Gastrocnemius medialis (tissue), 4 donors: ENCODE data around the gene XXYLT1. TPM values are rescaled to one million over a fixed set of nuclear protein-coding genes. Genes with fewer than 3 reads are reported as not detected.
A peak's percentile ranks its signal among the peaks of the same experiment; 100 is the strongest.

Experiments
- ATAC-seq, 2 donors: fragments of 150-250 bp; one replicate each; pipeline ENCODE4 v1.9.1; 2016
- DNase-seq, 2 donors: peaks; one replicate each; pipeline ENCODE4 v3.0.0-alpha.2; 2019
- H3K27ac ChIP-seq, 4 donors: fragments of 200-600 bp; sonication (generic); 1 replicate in 1 of 4; 2 replicates in 3 of 4; pipeline ENCODE4 v1.5.1; 2016 to 2018; ENCODE audit warnings: mild to moderate bottlenecking in 2 of 4, moderate library complexity in 1 of 4
- H3K27me3 ChIP-seq, 3 donors: fragments of 200-600 bp; sonication (generic) in 2 of 3; 1 replicate in 1 of 3; 2 replicates in 2 of 3; pipeline versions ENCODE4 v1.5.1 to v1.6.0; 2016 to 2019; ENCODE audit warnings: mild to moderate bottlenecking in 1 of 3, moderate library complexity in 1 of 3
- H3K36me3 ChIP-seq, 2 donors: fragments of 200-600 bp; sonication (generic) in 1 of 2; one replicate each; pipeline ENCODE4 v1.5.1; 2017 to 2018
- H3K4me1 ChIP-seq, 2 donors: fragments of 200-600 bp; sonication (generic) in 1 of 2; one replicate each; pipeline ENCODE4 v1.5.1; 2016 to 2017; ENCODE audit warnings: mild to moderate bottlenecking in 2 of 2
- H3K4me3 ChIP-seq, 4 donors: fragments of 200-600 bp; sonication (generic) in 3 of 4; 1 replicate in 1 of 4; 2 replicates in 3 of 4; pipeline ENCODE4 v1.5.1; 2016 to 2019; ENCODE audit warnings: mild to moderate bottlenecking in 2 of 4
- H3K9me3 ChIP-seq, 3 donors: fragments of 200-600 bp; sonication (generic) in 2 of 3; 1 replicate in 1 of 3; 2 replicates in 2 of 3; pipeline ENCODE4 v1.5.1; 2016 to 2019
- CTCF ChIP-seq, 5 experiments: fragments of 450-650 bp in 3 of 5; fragments of 200-600 bp in 2 of 5; sonication (generic) in 2 of 5; IDR thresholded peaks in 4 of 5; conservative IDR thresholded peaks in 1 of 5; 1 replicate in 4 of 5; 2 replicates in 1 of 5; pipeline ENCODE4 v1.5.1; 2016 to 2019; ENCODE audit warnings: antibody characterized with exemption in 5 of 5, mild to moderate bottlenecking in 3 of 5, moderate library complexity in 3 of 5
- POLR2A ChIP-seq, 2 donors: fragments of 450-650 bp; IDR thresholded peaks; one replicate each; pipeline ENCODE4 v1.6.1; 2017; ENCODE audit warnings: antibody characterized with exemption in 2 of 2, mild to moderate bottlenecking in 2 of 2, moderate library complexity in 2 of 2
- in situ Hi-C, 4 donors: fragments of 200-750 bp; cut with MboI; loops; one replicate each; pipeline versions ENCODE4 v1.15.0 to v1.8.0; 2017; ENCODE audit warnings: low sequenced_read_pairs in 4 of 4
- intact Hi-C: fragments of 100-400 bp; cut with DNase I; formaldehyde crosslinking; loops from one replicate; pipeline ENCODE4 v1.15.1; 2023; ENCODE audit warnings: low total_unique reads
- total RNA-seq, 4 donors: library from RNA; depleted of rRNA; stranded (reverse); fragments of >200 nt; gene quantifications; one replicate each; pipeline versions ENCODE4 v1.1.0 to v1.2.3, GENCODE V29; 2016

Gene XXYLT1
- total RNA-seq, 4 donors from 2014 or later, result 0.87 to 3.1 (median 1.3) TPM

GRCh38 chr3:195159814-195160165 lies 111.2 kb downstream of the XXYLT1 start:
- TF ChIP-seq POLR2A (IDR thresholded peaks at IDR 0.05) (no peak), CTCF (IDR thresholded peaks at IDR 0.05 in 4 of 5, conservative IDR thresholded peaks at IDR 0.05 in 1 of 5) (no peak)
- peak in 1 of 2 donors; percentile 51 for ATAC-seq
- in situ Hi-C loops, result loop anchor here in 1 of 4 donors (10.0 kb wide), 1 partner anchor 95 kb away; no protein-coding TSS in a partner anchor
- intact Hi-C loops, result no loop called here
- no peak for DNase-seq
- no peak overlapping the region for H3K4me3 ChIP-seq
- peak overlapping the region; percentile 22 to 62 (median 48) for H3K27ac ChIP-seq
- no peaks in the 10 kb centered on the region for H3K36me3 ChIP-seq
- no peaks in the 10 kb centered on the region for H3K9me3 ChIP-seq
- peaks cover 29 to 46% of the 10 kb centered on the region in 2 donors for H3K4me1 ChIP-seq
- no peaks in the 10 kb centered on the region for H3K27me3 ChIP-seq

GRCh38 chr3:195159117-195159813 lies 111.7 kb downstream of the XXYLT1 start:
- Histone ChIP-seq H3K27me3 (no peaks in the 10 kb centered on the region), H3K4me1 (peaks cover 34 to 51% of the 10 kb centered on the region in 2 donors), H3K9me3 (no peaks in the 10 kb centered on the region), H3K4me3 (no peak overlapping the region), H3K36me3 (no peaks in the 10 kb centered on the region), H3K27ac (peak overlapping the region in 3 of 4 donors; percentile 36 to 62 (median 59))
- no peak for TF ChIP-seq POLR2A (IDR thresholded peaks at IDR 0.05)
- TF ChIP-seq CTCF (IDR thresholded peaks at IDR 0.05 in 4 of 5, conservative IDR thresholded peaks at IDR 0.05 in 1 of 5), result no peak
- ATAC-seq (no peak), DNase-seq (no peak)
- in situ Hi-C loops, result loop anchor here in 1 of 4 donors (10.0 kb wide), 1 partner anchor 96 kb away; no protein-coding TSS in a partner anchor
- intact Hi-C loops, result no loop called here

- no peak for DNase-seq
- Histone ChIP-seq H3K9me3 (no peaks in the 10 kb centered on the region), H3K36me3 (no peaks in the 10 kb centered on the region), H3K27ac (peak overlapping the region in 3 of 4 donors; percentile 77 to 78 (median 78)), H3K27me3 (no peaks in the 10 kb centered on the region), H3K4me1 (peaks cover 47 to 64% of the 10 kb centered on the region in 2 donors), H3K4me3 (no peak overlapping the region)
- no peak for ATAC-seq
- intact Hi-C loops, result no loop called here
- no peak for TF ChIP-seq POLR2A (IDR thresholded peaks at IDR 0.05)
- no peak for TF ChIP-seq CTCF (IDR thresholded peaks at IDR 0.05 in 4 of 5, conservative IDR thresholded peaks at IDR 0.05 in 1 of 5)
- in situ Hi-C loops, result loop anchor here in 1 of 4 donors (10.0 kb wide), 1 partner anchor 98 kb away; no protein-coding TSS in a partner anchor
Observed at GRCh38 chr3:195156286-195156890, 114.6 kb downstream of the XXYLT1 start.

DNA sequence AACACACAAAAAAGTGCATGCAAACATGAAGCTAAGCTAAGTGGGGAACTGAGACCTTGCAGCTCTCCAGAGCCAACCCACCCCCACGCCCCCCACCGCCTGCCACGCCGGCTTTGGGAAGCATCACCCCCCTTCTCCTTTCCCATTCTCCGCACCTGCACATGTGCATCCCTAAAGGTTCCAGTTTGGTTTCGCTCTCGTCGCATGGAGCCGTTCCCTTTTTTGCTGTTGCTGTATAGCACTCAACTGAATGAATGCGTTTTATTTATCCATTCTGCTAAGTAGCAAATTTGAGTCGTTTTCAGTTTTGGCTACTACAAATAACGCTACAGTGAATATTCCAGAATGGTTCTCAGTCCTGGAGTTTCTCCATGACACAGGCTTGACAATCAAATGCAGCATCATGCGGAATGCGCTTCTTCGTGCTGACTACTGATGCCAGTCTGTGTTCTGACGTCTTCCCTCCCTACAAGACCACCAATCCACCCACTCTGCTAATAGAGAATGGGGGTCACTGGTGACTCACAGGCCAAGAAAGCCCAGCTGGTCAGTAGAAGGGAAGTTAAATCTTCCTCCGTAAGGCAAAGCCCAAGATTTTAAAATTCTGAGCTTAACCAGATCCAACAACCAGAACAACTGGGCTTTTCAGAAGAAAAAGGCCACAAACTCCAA lies 115.3 kb downstream of the XXYLT1 start:
- intact Hi-C loops (no loop called here), in situ Hi-C loops (loop anchor here in 1 of 4 donors (10.0 kb wide), 1 partner anchor 99 kb away; no protein-coding TSS in a partner anchor)
- Histone ChIP-seq H3K27me3 (no peaks in the 10 kb centered on the region), H3K27ac (peak overlapping the region in 3 of 4 donors; percentile 77 to 78 (median 78)), H3K4me1 (peaks cover 52 to 61% of the 10 kb centered on the region in 2 donors), H3K4me3 (peak overlapping the region in 1 of 4 donors; percentile 16), H3K36me3 (no peaks in the 10 kb centered on the region), H3K9me3 (no peaks in the 10 kb centered on the region)
- TF ChIP-seq POLR2A (IDR thresholded peaks at IDR 0.05), result no peak
- no peak for TF ChIP-seq CTCF (IDR thresholded peaks at IDR 0.05 in 4 of 5, conservative IDR thresholded peaks at IDR 0.05 in 1 of 5)
- ATAC-seq (no peak), DNase-seq (no peak)
